Measurements from ENCODE around the gene SLC47A1.
"Not testable (repeated sequence)": the region's sequence is repeated elsewhere in the genome, so short reads cannot be mapped to it uniquely, and the experiment has no call there.

The SLC47A1 gene

GRCh38 chr17:19523690-19524089 is 10.0 kb upstream of the SLC47A1 start:
- no peak for DNase-seq

DNA sequence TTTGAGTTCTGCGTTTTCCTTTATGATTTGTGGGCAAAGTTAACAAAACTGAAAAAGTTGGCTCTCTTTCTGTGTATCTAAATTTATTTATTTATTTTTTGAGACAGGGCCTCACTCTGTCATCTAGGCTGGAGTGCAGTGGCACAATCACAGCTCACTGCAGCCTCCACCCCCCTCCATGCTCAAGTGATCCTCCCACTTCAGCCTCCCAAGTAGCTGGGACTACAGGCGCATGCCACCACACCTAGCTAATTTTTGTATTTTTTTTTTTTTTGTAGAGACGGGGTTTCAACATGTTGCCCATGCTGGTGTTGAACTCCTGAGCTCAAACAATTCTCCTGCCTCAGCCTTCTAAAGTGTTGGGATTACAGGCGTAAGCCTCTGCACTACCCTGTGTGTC is 6.7 kb upstream of the SLC47A1 start:
- not testable (repeated sequence) for DNase-seq

DNA sequence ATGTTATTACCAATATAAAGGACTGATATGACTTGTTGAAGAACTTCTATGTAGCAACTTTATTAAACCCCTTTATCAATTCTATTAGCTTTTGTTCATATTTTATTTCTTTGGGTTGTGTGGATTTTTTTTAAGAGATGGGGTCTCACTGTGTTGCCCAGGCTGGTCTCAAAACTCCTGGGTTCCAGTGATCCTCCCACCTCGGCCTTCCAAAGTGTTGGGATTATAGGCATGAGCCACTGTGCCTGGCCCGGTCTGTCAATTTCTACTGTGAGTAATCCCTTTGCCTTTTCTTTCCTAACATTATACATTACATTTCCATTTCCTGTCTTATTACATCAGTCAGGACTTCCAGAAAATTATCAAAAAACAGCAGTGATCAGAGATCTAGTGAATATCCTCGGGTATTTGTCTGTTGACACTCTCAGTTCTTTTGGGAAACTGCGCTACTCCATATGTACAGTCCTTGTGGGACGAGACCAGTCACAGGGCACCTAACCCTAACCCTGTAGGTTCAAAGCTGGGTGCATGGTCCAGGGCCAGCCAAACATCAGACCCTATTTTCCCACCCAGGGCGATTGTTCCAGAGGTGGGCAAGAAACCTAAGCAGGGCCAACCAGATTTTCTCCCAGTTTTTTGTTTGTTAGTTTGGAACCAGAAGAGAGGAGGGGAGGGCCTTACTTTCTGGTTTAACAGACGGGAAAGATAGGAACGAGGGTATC is 1.7 kb upstream of the SLC47A1 start:
- no peak for DNase-seq

GRCh38 chr17:19533036-19533717 is 477 bp upstream of the SLC47A1 start:
- no peak for DNase-seq

DNA sequence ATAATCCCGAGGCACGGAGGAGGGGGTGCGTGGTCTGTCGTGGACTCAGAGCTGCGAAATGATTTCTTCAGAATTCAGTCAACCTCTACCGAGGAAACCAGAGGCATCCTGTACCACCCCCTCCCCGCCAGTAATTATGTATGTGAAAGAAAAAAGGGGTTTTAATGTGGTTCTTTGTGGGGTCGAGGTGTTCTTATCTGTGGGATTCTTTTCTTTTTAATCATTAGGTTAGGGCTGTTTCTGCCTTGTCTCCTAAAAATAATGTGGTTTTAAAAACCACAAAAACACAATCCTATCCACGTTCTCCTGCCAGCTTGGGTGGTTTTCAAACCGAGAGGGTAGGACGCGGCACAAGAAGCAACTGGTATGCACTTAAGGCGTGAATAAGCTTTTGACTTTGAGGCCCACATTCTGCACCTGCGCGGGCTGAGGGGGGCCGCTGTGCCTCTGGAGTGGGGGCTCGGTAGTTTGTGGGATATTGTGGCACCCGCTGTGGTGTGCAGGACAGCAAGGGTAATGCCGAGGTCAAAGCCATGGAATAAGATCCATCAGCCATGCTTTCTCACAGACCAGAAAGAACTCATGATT is 1.0 kb downstream of the SLC47A1 start:
- no peak for DNase-seq

- no peak for DNase-seq
Measured at GRCh38 chr17:19537111-19537510, 3.5 kb downstream of the SLC47A1 start.

GRCh38 chr17:19538095-19539039 is 4.7 kb downstream of the SLC47A1 start:
- DNase-seq: no peak

GRCh38 chr17:19539040-19539399 is 5.4 kb downstream of the SLC47A1 start:
- no peak for DNase-seq

DNA sequence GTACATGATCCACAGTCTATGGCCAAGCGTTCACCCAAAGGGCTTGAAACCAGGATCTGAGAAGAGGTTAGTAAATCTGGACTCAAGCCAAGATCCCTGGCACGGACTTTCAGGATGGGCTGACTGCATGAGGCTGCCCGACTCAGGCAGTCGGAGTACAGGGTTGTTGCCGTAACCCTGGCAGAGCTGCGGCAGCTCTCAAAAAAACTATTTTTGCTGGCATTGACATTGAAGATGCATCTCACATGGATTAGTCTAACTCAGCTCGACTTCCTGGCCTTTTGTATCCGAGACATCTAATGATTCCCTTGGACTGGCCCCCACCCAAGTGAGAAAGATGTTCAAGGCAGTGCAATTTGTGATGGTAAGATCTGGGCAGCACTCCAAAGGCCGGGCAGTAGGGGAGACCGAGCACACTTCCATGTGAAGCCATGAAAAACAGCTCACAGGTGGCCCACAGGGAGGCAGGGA is 6.2 kb downstream of the SLC47A1 start:
- no peak for DNase-seq

GRCh38 chr17:19540706-19541370 is 7.2 kb downstream of the SLC47A1 start:
- DNase-seq: no peak

- no peak for DNase-seq
Measured at GRCh38 chr17:19541445-19541844, 7.8 kb downstream of the SLC47A1 start.

DNA sequence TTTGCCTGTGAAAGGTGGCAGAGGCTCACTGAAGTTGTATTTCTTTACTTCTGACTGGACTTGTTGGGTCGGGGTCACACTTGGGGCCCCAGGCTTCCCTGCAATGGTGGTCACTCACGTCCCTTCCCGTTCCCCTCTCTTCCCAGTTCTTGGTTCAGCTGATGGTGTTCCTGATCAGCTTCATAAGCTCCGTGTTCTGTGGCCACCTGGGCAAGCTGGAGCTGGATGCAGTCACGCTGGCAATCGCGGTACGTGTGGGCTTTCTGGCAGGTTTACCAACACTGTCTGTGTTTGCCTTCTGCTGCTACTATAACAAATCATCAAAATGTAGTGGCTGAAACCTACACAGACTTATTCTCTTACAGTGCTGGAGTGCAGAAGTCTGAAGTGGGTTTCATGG is 8.6 kb downstream of the SLC47A1 start:
- DNase-seq: no peak

- DNase-seq: no peak
Measured at GRCh38 chr17:19544366-19544765, 10.7 kb downstream of the SLC47A1 start.

GRCh38 chr17:19546289-19547065 is 12.8 kb downstream of the SLC47A1 start:
- no peak for DNase-seq

- no peak for DNase-seq
Measured at GRCh38 chr17:19549746-19550623, 16.3 kb downstream of the SLC47A1 start.

GRCh38 chr17:19551165-19551564 is 17.5 kb downstream of the SLC47A1 start:
- DNase-seq: no peak

DNA sequence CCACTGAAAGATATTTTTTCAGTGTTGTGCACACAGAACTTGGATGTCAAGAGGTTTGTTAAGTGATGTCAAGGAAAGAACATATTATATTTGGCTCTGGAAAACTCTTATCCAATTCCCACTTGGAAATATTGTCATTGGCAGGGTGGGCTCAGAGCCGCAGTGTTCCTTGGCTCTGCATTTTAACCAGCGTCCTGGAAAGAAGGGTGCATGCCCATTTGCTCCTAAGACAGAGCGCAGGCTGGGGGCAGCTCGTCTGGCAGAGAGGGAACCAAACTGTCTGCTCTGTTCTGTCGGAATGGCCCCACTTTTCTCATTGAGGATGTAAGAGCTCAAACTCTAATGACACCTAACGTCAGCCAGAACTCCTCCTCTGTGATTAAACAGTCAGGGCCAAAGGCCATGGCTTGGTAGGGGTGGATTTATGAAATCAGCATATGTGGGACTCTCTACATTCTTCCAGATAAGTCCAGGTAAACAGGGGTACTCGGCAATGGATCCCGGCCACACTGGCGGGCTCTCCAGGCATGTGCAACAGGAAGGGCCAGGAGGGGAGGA is 18.0 kb downstream of the SLC47A1 start:
- DNase-seq: no peak

DNA sequence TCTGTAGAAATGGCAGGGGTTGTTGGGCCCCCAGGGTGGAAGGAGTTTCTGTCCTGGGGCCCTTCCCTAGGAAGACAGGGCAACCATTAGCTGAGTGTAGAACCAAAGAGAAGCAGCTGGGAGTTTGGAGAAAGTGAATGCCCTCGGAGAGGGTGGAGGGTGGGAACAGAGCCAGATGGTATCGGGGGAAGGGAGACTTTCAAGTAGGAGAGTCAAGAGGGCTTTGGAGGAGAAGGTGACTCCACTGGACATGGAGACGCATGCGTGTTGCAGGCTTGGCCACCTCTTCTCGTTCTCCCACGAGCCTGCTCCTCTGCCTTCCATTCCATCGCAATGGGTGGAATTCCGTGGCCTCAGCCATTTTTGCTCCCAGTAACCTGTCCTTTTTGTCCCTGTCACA is 19.4 kb downstream of the SLC47A1 start:
- DNase-seq: no peak

DNA sequence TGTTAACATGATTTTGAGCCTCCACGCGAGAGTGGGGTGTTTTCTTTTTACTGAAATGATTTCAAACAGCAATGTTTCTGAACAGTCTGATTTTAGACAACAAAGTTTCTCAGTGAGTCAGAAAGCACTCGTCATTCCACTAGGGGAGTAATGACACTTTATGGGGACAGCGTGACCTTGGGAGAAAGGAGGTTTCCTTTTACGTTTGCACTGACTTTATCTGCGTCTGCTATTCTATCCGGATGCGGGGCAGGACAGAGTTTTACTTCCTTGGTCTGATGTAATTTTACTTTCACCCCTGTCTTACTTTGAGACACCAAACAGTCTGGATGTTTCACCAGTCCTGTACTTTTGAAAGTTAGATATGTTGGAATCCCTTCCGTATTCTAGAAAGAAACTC is 20.7 kb downstream of the SLC47A1 start:
- DNase-seq: no peak

- DNase-seq: no peak
Measured at GRCh38 chr17:19555746-19556145, 22.1 kb downstream of the SLC47A1 start.

Data from fibroblast of skin of right quadriceps (primary cell).